CD4-positive, alpha-beta memory T cell (primary cell): ENCODE data around the gene PREB. TPM values are rescaled to one million over a fixed set of nuclear protein-coding genes. Genes with fewer than 3 reads are reported as not detected.

ENCODE experiments used
- CTCF ChIA-PET: fragments of 350-600 bp; sonication (Branson Sonifier 250); formaldehyde crosslinking; loops from one replicate; lab custom pipeline; 2021; ENCODE audit warnings: inconsistent platforms; ENCODE audit not compliant: partially characterized antibody; lab: Charles Lee
- POLR2A ChIA-PET: fragments of 350-600 bp; sonication (Branson Sonifier 250); formaldehyde crosslinking; loops from one replicate; lab custom pipeline; 2021; ENCODE audit not compliant: partially characterized antibody; lab: Charles Lee
- DNase-seq, 5 donors: peaks; one replicate each; pipeline versions ENCODE4 v3.0.0 to v3.0.0-alpha.2; 2020 to 2022; ENCODE audit warnings: mixed read lengths in 1 of 5
- H3K27ac ChIP-seq: one replicate; pipeline ENCODE4 v1.7.0; 2013; ENCODE audit warnings: low read depth, low read length
- H3K27me3 ChIP-seq: 2 replicates; pipeline ENCODE4 v1.7.0; 2013; ENCODE audit warnings: mild to moderate bottlenecking, low read length, moderate library complexity; ENCODE audit not compliant: insufficient read depth
- H3K36me3 ChIP-seq: 2 replicates; pipeline ENCODE4 v1.7.0; 2013; ENCODE audit warnings: mild to moderate bottlenecking, low read length, moderate library complexity; ENCODE audit not compliant: insufficient read depth
- H3K4me1 ChIP-seq: 2 replicates; pipeline ENCODE4 v1.7.0; 2013; ENCODE audit warnings: mild to moderate bottlenecking, low read length, moderate library complexity; ENCODE audit not compliant: insufficient read depth
- H3K4me3 ChIP-seq, 2 donors: one replicate each; pipeline ENCODE4 v1.7.0; 2013; ENCODE audit warnings: low read length in 2 of 2, mild to moderate bottlenecking in 1 of 2
- H3K9me3 ChIP-seq, 2 donors: one replicate each; pipeline ENCODE4 v1.7.0; 2013; ENCODE audit warnings: low read length in 2 of 2, control low read depth in 1 of 2; ENCODE audit not compliant: control insufficient read depth in 1 of 2
- H3K27ac Mint-ChIP-seq, 7 donors: one replicate each; pipeline ENCODE4 v1.8.0; 2020 to 2021; ENCODE audit warnings: mixed read lengths in 7 of 7, mild to moderate bottlenecking in 6 of 7, inconsistent platforms in 3 of 7, moderate library complexity in 3 of 7
- H3K27me3 Mint-ChIP-seq, 2 donors: one replicate each; pipeline ENCODE4 v1.8.0; 2020 to 2021; ENCODE audit warnings: mixed read lengths in 2 of 2
- H3K36me3 Mint-ChIP-seq, 2 donors: one replicate each; pipeline ENCODE4 v1.8.0; 2020 to 2021; ENCODE audit warnings: mixed read lengths in 2 of 2, inconsistent platforms in 1 of 2, mild to moderate bottlenecking in 1 of 2
- H3K4me1 Mint-ChIP-seq, 4 donors: one replicate each; pipeline ENCODE4 v1.8.0; 2020 to 2021; ENCODE audit warnings: mixed read lengths in 4 of 4, mild to moderate bottlenecking in 1 of 4
- H3K4me3 Mint-ChIP-seq, 8 donors: one replicate each; pipeline ENCODE4 v1.8.0; 2020 to 2021; ENCODE audit warnings: mixed read lengths in 8 of 8, mild to moderate bottlenecking in 7 of 8, moderate library complexity in 6 of 8, inconsistent platforms in 3 of 8
- H3K9me3 Mint-ChIP-seq, 8 donors: one replicate each; pipeline ENCODE4 v1.8.0; 2020 to 2021; ENCODE audit warnings: mixed read lengths in 8 of 8, mild to moderate bottlenecking in 5 of 8, inconsistent platforms in 3 of 8, moderate library complexity in 1 of 8
- intact Hi-C: fragments of 100-400 bp; cut with micrococcal nuclease; formaldehyde crosslinking; loops from one replicate; pipeline ENCODE4 v1.15.1; 2023
- polyA plus RNA-seq, 2 donors: library from polyadenylated mRNA; unstranded; fragments of 300-500 nt; fragmentation: Illumina TruSeq; gene quantifications; one replicate each; pipeline ENCODE4 v1.2.3, GENCODE V29; 2021
- total RNA-seq, 2 experiments: library from RNA; stranded (reverse); gene quantifications; one replicate each; pipeline ENCODE4 v1.2.3, GENCODE V29; 2021

The PREB gene
- total and polyA plus RNA-seq, 4 experiments from 2014 or later: 64.5 to 74.2 (median 65.4) TPM

DNA sequence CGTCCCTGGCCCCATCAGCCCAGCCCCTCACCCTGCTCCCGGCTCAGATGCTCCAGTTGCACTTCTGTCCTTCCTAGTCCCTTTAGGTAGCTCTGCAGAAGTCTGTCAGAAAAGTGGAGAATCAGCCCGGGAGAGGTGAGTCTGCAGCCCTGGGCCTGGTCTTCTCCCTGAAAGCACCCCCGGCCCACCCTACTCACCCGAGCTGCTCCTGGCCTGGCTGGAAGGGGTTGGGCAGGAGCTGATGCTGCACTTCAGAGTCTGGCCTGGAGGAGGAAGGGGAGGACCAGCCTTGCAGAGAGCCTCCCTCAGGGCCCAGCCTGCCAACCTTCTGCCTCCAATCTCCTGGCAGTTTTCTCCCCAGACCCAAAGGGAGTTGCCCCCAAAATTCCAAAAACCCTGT, 32.1 kb downstream of the PREB start:
- no peaks in the 10 kb centered on the region for H3K4me1 ChIP-seq
- DNase-seq: no peak
- Mint-ChIP-seq H3K9me3 (no peaks in the 10 kb centered on the region), H3K36me3 (peaks cover 0 to 1% of the 10 kb centered on the region in 2 donors), H3K27me3 (peaks cover 4 to 8% of the 10 kb centered on the region in 2 donors), H3K4me3 (no peak overlapping the region), H3K27ac (no peak overlapping the region), H3K4me1 (peaks cover 0 to 3% (median 0%) of the 10 kb centered on the region in 4 donors)
- no peak overlapping the region for H3K27ac ChIP-seq
- ChIA-PET CTCF (interaction anchor here (2.6 to 10.0 kb wide), 2 partner anchors 180 to 201 kb away, joined by 13 to 121 read pairs; partner anchors contain the start of gene TRIM54), POLR2A (no interaction called here)
- no peaks in the 10 kb centered on the region for H3K27me3 ChIP-seq
- intact Hi-C loops: no loop called here
- no peaks in the 10 kb centered on the region for H3K36me3 ChIP-seq
- no peak overlapping the region for H3K4me3 ChIP-seq
- H3K9me3 ChIP-seq: no peaks in the 10 kb centered on the region

DNA sequence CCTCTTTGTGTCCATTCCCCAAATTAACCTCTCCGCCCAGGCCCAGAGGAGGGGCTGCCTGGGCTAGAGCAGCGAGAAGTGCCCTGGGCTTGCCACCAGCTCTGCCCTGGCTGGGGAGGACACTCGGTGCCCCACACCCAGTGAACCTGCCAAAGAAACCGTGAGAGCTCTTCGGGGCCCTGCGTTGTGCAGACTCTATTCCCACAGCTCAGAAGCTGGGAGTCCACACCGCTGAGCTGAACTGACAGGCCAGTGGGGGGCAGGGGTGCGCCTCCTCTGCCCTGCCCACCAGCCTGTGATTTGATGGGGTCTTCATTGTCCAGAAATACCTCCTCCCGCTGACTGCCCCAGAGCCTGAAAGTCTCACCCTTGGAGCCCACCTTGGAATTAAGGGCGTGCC, 34.4 kb downstream of the PREB start:
- H3K27ac ChIP-seq: no peak overlapping the region
- Mint-ChIP-seq H3K4me1 (peaks cover 8 to 16% (median 10%) of the 10 kb centered on the region in 4 donors), H3K36me3 (peaks cover 0 to 1% of the 10 kb centered on the region in 2 donors), H3K27me3 (peaks cover 0 to 2% of the 10 kb centered on the region in 2 donors), H3K9me3 (no peaks in the 10 kb centered on the region), H3K27ac (peak overlapping the region in 1 of 7 donors; percentile 42), H3K4me3 (no peak overlapping the region)
- ChIA-PET CTCF (interaction anchor here (0.5 to 10.0 kb wide), 9 partner anchors 9 to 253 kb away, joined by 3 to 121 read pairs (median 5); partner anchors contain the start of genes ABHD1 and TRIM54), POLR2A (no interaction called here)
- intact Hi-C loops: no loop called here
- no peaks in the 10 kb centered on the region for H3K27me3 ChIP-seq
- peaks cover 9% of the 10 kb centered on the region for H3K4me1 ChIP-seq
- H3K4me3 ChIP-seq: no peak overlapping the region
- H3K36me3 ChIP-seq: no peaks in the 10 kb centered on the region
- DNase-seq: no peak
- no peaks in the 10 kb centered on the region for H3K9me3 ChIP-seq

DNA sequence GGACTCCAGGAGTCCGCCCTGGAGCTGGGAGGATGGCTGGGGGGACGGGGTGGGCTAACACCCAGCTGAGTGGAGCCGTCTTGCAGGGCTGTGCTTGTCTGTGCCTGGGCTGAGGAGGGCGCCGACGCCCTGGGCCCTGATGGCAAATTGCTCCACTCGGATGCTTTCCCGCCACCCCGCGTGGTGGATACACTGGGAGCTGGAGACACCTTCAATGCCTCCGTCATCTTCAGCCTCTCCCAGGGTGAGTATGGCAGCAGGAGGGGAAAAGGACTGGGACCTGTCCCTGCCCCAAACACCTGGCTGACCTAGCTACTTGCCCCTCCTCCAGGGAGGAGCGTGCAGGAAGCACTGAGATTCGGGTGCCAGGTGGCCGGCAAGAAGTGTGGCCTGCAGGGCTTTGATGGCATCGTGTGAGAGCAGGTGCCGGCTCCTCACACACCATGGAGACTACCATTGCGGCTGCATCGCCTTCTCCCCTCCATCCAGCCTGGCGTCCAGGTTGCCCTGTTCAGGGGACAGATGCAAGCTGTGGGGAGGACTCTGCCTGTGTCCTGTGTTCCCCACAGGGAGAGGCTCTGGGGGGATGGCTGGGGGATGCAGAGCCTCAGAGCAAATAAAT, 35.0 kb downstream of the PREB start:
- POLR2A ChIA-PET: no interaction called here

DNA sequence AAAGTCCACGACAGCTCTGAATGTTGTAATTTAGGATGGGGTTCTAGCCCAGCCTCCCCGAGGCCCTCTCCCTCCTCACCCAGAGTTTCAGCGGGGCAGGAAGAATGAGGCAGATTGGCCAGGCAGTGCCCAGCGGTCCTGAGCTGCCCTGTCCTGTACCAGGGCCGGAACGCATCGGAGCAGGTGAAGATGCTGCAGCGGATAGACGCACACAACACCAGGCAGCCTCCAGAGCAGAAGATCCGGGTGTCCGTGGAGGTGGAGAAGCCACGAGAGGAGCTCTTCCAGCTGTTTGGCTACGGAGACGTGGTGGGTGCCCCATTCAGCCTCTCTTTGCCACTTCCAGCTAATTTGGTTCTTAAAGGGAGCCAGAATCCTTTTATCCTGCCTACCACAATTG, 37.1 kb downstream of the PREB start:
- no peak overlapping the region for H3K4me3 ChIP-seq
- Mint-ChIP-seq H3K4me1 (peaks cover 8 to 16% (median 10%) of the 10 kb centered on the region in 4 donors), H3K27me3 (no peaks in the 10 kb centered on the region), H3K4me3 (no peak overlapping the region), H3K9me3 (no peaks in the 10 kb centered on the region), H3K36me3 (peaks cover 0 to 1% of the 10 kb centered on the region in 2 donors), H3K27ac (no peak overlapping the region)
- H3K27me3 ChIP-seq: no peaks in the 10 kb centered on the region
- CTCF ChIA-PET: interaction anchor here (0.9 to 10.0 kb wide), 8 partner anchors 10 to 206 kb away, joined by 3 to 121 read pairs (median 6); partner anchors contain the start of genes KHK and TRIM54
- DNase-seq: no peak
- H3K4me1 ChIP-seq: peaks cover 9% of the 10 kb centered on the region
- intact Hi-C loops: no loop called here
- no peaks in the 10 kb centered on the region for H3K36me3 ChIP-seq
- no peak overlapping the region for H3K27ac ChIP-seq
- H3K9me3 ChIP-seq: no peaks in the 10 kb centered on the region
- POLR2A ChIA-PET: interaction anchor here (1.3 to 1.8 kb wide), 2 partner anchors 16 to 26 kb away, joined by 4 to 6 read pairs; partner anchors contain the start of gene OST4

More for the DNA sequence above, 35.0 kb downstream of the PREB start:
- H3K4me3 ChIP-seq: no peak overlapping the region
- H3K27me3 ChIP-seq: no peaks in the 10 kb centered on the region
- peaks cover 9% of the 10 kb centered on the region for H3K4me1 ChIP-seq
- Mint-ChIP-seq H3K9me3 (no peaks in the 10 kb centered on the region), H3K4me3 (no peak overlapping the region), H3K27me3 (no peaks in the 10 kb centered on the region), H3K36me3 (peaks cover 0 to 1% of the 10 kb centered on the region in 2 donors), H3K27ac (no peak overlapping the region), H3K4me1 (peaks cover 8 to 16% (median 10%) of the 10 kb centered on the region in 4 donors)
- intact Hi-C loops: no loop called here
- CTCF ChIA-PET: interaction anchor here (0.5 to 10.0 kb wide), 9 partner anchors 8 to 254 kb away, joined by 3 to 121 read pairs (median 5); partner anchors contain the start of genes ABHD1 and TRIM54
- no peak overlapping the region for H3K27ac ChIP-seq
- no peak for DNase-seq
- no peaks in the 10 kb centered on the region for H3K9me3 ChIP-seq
- no peaks in the 10 kb centered on the region for H3K36me3 ChIP-seq

DNA sequence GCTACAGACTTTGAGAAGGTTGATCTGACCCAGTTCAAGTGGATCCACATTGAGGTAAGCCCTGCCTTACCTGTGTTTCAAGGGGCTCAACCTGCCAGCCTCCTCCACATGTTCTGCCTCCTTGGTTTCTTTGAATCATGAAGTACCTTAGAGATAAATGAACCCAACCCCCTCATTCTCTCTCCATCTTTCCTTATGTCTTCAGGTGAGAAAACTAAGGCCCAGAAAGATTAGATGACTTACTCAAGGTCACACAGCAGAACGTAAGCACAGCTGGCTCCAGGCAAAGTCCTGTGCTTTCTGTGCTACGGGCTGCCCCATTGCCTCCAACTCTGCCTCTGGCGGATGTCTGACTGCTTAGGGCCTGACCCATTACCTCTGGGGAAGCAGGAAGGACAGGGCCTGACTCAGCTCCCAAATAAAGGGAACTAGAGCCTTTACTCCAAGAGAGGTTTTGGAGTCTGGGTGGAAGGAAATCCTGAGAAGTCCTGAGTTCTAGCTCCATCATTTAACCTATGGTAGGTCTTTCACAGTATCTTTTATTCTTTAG, 37.6 kb downstream of the PREB start:
- intact Hi-C loops: no loop called here
- CTCF ChIA-PET: interaction anchor here (0.6 to 10.0 kb wide), 9 partner anchors 10 to 586 kb away, joined by 3 to 121 read pairs (median 5); partner anchors contain the start of genes KHK and TRIM54

DNA sequence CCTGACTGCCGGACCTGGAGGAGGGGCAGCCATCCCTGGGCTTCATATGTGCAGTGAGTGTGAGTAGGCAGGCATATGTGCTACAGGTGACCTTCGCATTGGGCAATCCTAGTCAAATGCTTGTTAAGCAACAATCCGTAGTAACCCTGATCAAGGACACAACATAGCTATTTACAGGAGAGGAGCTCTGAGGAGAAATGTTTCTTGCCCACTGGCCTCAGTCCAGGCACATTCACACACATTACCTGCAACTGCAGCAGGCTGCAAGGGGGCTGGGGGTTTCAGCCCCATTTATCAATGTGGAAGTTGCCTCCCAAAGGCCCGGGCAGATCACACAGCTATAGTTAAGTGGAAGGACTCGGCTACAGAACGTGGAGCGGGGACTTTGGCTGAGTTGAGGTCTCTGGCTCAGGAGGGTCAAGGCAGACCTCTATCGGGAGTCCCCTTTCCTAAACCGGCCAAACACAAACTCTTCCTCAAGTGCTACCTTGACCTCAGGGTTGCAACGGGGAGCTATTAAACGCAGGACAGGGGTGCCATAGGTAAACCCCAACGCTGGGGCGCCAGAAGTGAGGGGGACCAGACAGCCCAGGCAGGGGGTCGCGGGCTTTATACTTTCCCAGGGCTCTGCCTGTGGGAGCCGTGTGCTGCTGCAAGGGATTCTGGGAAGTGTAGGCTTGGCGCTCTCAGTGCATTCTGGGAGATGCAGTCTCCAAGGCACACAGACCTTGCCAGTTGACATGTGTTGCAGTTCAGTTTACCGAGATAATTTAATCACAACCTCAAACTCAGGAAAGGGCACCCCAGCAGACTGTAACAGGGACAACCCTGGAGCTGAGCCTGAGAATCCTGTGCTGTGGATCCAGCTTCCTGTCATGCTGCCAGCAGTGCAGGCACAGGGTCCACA, 38.4 kb downstream of the PREB start:
- H3K27me3 Mint-ChIP-seq: no peaks in the 10 kb centered on the region
- peak overlapping the region in 7 of 8 donors; percentile 5 to 81 (median 61) for H3K4me3 Mint-ChIP-seq
- CTCF ChIA-PET: interaction anchor here (0.6 to 10.0 kb wide), 6 partner anchors 9 to 588 kb away, joined by 3 to 121 read pairs (median 7); partner anchors contain the start of genes KHK and TRIM54
- POLR2A ChIA-PET: interaction anchor here (0.9 to 2.0 kb wide), 4 partner anchors 10 to 24 kb away, joined by 3 to 10 read pairs (median 5); partner anchors contain the start of genes KHK and OST4
- H3K4me1 Mint-ChIP-seq: peaks cover 8 to 16% (median 10%) of the 10 kb centered on the region in 4 donors
- Histone ChIP-seq H3K36me3 (no peaks in the 10 kb centered on the region), H3K27ac (no peak overlapping the region), H3K9me3 (no peaks in the 10 kb centered on the region), H3K4me1 (peaks cover 9% of the 10 kb centered on the region), H3K27me3 (no peaks in the 10 kb centered on the region), H3K4me3 (no peak overlapping the region)
- peaks cover 0 to 1% of the 10 kb centered on the region in 2 donors for H3K36me3 Mint-ChIP-seq
- H3K27ac Mint-ChIP-seq: peak overlapping the region in 4 of 7 donors; percentile 35 to 84 (median 53)
- no peaks in the 10 kb centered on the region for H3K9me3 Mint-ChIP-seq
- intact Hi-C loops: no loop called here
- peak in 3 of 5 donors; percentile 34 to 39 (median 37) for DNase-seq

More for the DNA sequence above, 37.6 kb downstream of the PREB start:
- no peak for DNase-seq
- Mint-ChIP-seq H3K36me3 (peaks cover 0 to 1% of the 10 kb centered on the region in 2 donors), H3K4me1 (peaks cover 8 to 16% (median 10%) of the 10 kb centered on the region in 4 donors), H3K27me3 (no peaks in the 10 kb centered on the region), H3K27ac (peak overlapping the region in 2 of 7 donors; percentile 50 to 51), H3K9me3 (no peaks in the 10 kb centered on the region), H3K4me3 (peak overlapping the region in 1 of 8 donors; percentile 35)
- Histone ChIP-seq H3K4me1 (peaks cover 9% of the 10 kb centered on the region), H3K27me3 (no peaks in the 10 kb centered on the region), H3K9me3 (no peaks in the 10 kb centered on the region), H3K4me3 (no peak overlapping the region), H3K36me3 (no peaks in the 10 kb centered on the region), H3K27ac (no peak overlapping the region)
- POLR2A ChIA-PET: interaction anchor here (0.9 to 2.0 kb wide), 4 partner anchors 10 to 25 kb away, joined by 3 to 10 read pairs (median 5); partner anchors contain the start of genes KHK and OST4
